ENCODE data around the gene PARD3.

The PARD3 gene

GRCh38 chr10:34627741-34628140, 187.4 kb downstream of the PARD3 start:
- no peak for DNase-seq (ENCODE audit: low read depth in 1 of 2, low spot score in 1 of 2)

DNA sequence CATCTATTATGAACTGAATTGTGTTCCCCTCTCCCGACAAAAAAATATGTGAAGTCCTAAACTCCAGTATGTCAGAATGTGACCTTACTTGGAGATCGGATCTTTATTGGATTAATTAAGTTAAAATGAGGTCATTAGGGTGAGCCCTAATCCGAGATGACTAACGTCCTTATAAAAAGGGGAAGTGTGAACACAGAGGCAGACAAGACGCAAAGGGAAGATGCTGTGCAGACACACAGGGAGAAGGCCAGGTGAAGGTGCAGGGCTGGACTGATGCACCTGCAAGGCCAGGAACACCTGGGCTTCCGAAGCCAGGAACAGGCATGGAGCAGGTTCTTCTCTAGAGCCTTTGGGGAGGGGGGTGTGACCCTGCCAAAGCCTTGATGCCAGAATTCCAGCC, 187.8 kb downstream of the PARD3 start:
- no peak for DNase-seq (ENCODE audit: low read depth in 1 of 2, low spot score in 1 of 2)

DNA sequence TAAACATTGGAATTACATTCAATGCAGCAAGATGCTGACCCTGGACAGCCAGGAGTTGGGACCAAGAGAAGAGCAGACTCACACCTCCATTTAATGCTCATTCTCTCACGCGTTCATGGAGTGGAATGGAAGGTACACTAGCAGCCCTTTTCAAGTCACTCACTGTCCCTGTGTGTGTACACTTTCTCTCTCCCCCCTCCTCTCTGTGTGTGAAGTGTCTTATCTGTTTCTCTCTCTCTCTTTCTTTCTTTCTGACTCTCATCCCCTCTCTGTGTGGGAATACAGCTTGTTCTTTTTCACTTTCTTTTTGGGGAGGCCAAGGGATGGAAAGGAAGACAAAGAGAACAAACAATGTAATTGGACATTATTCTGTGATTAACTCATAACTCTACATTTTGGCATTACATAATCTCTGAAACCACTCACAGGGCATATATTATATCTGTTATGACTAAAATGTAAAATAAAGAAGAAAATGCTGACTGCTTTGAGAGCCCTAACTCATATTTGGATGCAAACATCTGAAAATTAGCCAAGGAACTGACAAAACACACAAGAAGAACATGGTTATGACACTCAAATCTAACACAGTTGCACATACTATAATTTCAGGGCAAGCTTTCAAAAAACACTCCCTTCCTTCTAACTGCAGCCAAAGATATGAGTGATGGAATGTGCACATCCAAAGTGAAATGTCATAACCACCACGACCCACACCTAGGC, 188.8 kb downstream of the PARD3 start:
- no peak for DNase-seq (ENCODE audit: low read depth in 1 of 2, low spot score in 1 of 2)

DNA sequence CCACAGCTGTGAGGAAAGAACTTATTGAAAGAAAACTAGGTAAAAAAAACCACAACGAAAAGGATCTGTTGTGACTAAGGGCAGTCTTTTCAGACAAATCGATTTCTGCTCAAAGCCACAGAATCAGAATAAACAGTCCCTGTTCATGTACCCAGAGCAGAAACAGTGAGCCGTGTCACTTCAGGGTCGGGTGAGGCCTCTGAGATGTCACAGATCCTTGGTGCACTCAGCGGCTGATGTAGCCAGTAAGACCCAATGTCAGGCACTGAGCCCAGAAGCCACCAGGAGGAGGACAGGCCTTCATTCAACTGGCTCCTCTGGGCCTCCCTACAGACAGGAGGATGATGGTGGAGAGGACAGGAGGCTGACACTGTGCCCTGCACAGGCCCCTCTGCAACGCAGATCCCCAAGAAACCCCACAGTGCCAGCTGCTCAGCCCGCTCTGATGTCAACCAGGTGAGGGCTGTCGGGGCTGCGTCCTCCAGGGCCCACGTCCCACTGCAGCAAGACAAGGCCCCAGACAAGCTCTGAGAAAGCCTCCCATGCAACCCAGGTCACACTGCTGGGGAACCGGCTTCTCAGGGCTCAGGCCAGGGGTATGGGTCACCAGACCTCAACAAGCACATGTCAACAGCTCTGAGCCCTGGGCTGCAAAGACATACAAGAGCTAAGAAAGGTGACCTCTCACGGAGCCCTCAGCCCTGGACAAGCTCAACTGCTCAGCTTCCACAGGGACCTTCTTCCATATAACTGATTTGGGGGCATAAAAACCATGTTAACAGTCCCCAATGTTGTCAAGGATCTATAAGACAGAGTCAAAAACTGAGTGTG, 190.6 kb downstream of the PARD3 start:
- DNase-seq (ENCODE audit: low read depth in 1 of 2, low spot score in 1 of 2), result no peak

DNA sequence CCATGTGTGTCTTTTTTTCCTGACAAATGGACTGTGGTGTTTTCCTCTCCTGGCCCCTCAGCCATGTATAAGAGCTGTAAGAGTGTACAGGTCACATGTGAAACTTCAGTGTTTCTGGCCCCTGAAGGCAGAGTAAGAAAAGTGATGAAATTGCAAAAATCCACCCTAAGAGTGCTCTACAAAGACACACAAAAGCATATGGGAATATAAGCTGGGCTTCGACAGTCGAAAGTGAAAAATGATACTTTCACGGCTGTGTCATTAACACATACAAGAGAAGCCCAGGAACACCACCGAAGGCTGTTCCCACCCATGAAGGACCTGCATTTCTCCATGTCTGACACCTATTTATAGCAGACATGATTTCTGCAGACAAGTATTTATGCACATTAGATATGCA, 192.2 kb downstream of the PARD3 start:
- no peak for DNase-seq (ENCODE audit: low read depth in 1 of 2, low spot score in 1 of 2)

GRCh38 chr10:34618611-34619010, 196.5 kb downstream of the PARD3 start:
- no peak for DNase-seq (ENCODE audit: low read depth in 1 of 2, low spot score in 1 of 2)

GRCh38 chr10:34615770-34616169, 199.3 kb downstream of the PARD3 start:
- DNase-seq (ENCODE audit: low read depth in 1 of 2, low spot score in 1 of 2), result no peak

DNA sequence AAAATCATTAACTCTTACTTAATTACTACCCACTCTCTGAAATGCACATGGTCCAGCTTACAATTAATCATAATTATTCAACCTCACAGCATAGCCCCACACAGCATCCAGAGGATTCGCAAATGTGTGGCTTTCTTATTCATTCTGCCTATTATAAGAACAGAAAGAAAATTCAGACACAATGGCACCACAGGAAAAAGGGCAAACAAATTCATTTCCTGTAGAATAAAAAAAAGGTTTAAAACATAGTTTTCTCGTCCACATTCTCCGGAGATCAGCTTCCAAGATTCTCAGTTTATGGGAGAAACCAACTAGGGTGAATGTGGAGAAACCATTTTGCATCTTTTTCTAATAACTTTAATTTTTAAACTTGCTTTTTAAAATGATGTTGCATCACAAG, 201.6 kb downstream of the PARD3 start:
- DNase-seq (ENCODE audit: low read depth in 1 of 2, low spot score in 1 of 2), result no peak

GRCh38 chr10:34612938-34613337, 202.2 kb downstream of the PARD3 start:
- no peak for DNase-seq (ENCODE audit: low read depth in 1 of 2, low spot score in 1 of 2)

GRCh38 chr10:34612446-34612845, 202.7 kb downstream of the PARD3 start:
- DNase-seq (ENCODE audit: low read depth in 1 of 2, low spot score in 1 of 2), result no peak

- no peak for DNase-seq (ENCODE audit: low read depth in 1 of 2, low spot score in 1 of 2)
Observed at GRCh38 chr10:34609287-34609940, 205.7 kb downstream of the PARD3 start.

DNA sequence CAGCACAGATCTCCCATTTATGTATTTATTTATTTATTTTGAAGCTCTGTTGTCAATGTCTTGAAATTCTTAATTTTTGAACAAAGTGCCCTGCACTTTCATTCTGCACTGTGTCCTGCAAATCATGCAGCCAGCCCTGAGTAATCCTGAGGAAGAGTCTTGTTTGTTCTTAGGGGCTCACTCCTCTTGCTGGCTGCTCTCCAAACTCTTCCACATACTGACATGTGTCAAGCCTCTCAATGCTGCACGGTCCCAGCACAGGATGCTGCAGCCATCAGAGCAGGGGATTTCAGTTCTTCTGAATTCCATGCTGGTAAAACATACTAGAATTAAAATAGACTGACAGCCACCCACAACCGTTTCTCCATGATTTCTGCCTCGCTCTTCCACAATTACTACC, 207.2 kb downstream of the PARD3 start:
- DNase-seq (ENCODE audit: low read depth in 1 of 2, low spot score in 1 of 2), result no peak

GRCh38 chr10:34606890-34607289, 208.2 kb downstream of the PARD3 start:
- DNase-seq (ENCODE audit: low read depth in 1 of 2, low spot score in 1 of 2), result no peak

DNA sequence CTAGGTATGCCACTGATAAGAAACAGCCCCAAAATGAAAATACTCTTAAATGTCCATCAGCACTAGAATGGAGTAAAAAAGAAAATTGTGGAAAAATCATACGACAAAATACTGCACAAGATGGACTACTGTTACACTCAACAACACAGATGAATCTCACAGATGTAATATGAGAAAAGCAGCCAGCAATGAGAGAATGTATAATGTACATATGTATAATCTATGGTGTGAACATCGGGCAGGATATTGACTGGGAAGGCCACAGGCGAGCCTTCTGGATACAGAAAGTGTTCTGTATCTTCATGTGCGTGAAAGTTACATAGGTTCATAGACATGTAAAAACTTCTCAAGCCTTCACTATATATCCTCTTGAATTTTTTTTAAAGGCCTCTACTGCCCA, 212.6 kb downstream of the PARD3 start:
- DNase-seq (ENCODE audit: low read depth in 1 of 2, low spot score in 1 of 2), result no peak

GRCh38 chr10:34601691-34602090, 213.4 kb downstream of the PARD3 start:
- DNase-seq (ENCODE audit: low read depth in 1 of 2, low spot score in 1 of 2), result no peak

- no peak for DNase-seq (ENCODE audit: low read depth in 1 of 2, low spot score in 1 of 2)
Observed at GRCh38 chr10:34599026-34599795, 215.9 kb downstream of the PARD3 start.

- no peak for DNase-seq (ENCODE audit: low read depth in 1 of 2, low spot score in 1 of 2)
Observed at GRCh38 chr10:34596351-34596750, 218.7 kb downstream of the PARD3 start.

- no peak for DNase-seq (ENCODE audit: low read depth in 1 of 2, low spot score in 1 of 2)
Observed at GRCh38 chr10:34593930-34594329, 221.2 kb downstream of the PARD3 start.

DNA sequence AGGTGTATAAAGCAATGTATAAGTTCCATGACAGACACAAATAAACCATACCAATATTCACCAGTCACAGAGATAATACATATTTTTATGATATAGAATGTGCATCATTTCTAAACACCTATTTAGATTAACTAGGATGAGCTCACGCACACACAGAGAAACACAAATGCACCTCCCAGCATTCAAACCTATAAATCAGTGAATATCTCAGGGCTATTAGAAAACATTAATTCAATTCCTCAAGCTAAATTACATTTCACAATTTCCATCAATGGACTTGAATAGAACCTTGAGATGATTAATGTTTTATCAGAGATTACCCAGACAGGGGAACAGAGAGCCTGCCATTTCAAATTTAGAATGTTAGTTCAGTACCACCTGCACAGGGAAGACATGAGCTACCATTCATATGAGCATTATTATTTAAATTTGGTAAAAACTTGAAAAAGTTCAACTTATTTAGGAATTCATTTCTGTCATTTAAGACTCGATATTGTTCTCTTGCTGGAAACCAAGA, 221.7 kb downstream of the PARD3 start:
- DNase-seq (ENCODE audit: low read depth in 1 of 2, low spot score in 1 of 2), result no peak

- DNase-seq (ENCODE audit: low read depth in 1 of 2, low spot score in 1 of 2), result no peak
Observed at GRCh38 chr10:34590793-34591192, 224.3 kb downstream of the PARD3 start.

DNA sequence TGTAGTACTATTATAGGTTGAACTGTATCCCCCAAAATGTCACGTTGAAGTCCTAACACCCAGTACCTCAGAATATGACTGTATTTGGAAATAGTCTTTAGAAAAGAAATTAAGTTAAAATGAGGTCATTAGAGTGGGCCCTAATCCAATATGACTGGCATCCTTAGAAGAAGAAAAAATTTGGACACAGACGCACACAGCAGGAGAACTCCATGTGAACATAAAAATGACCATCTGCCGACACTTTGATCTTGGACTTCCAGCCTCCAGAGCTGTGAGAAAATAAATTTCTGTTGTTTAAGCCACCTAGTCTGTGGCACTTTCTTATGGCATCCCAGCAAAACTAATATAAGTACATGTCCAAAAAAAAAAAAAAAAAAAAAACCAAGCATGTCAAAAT, 225.8 kb downstream of the PARD3 start:
- no peak for DNase-seq (ENCODE audit: low read depth in 1 of 2, low spot score in 1 of 2)
